GM12873 (cell line): Measurements from ENCODE around the gene HAPLN2.

Experiments
- CTCF ChIP-seq: IDR thresholded peaks from 2 replicates; pipeline ENCODE4 v1.5.1; 2012; ENCODE audit warnings: low read depth, mild to moderate bottlenecking, moderate library complexity, low read length, control low read depth; ENCODE audit not compliant: insufficient read depth; ENCODE audit errors: missing control alignments

The HAPLN2 gene

GRCh38 chr1:156618853-156619581 is at the start of gene HAPLN2:
HAPLN2 (plus strand) TSS chr1:156619415; CDS start chr1:156623491, 4,076 bp downstream.
- peak; percentile 74 for TF ChIP-seq CTCF

- no peak for TF ChIP-seq CTCF
Observed at GRCh38 chr1:156571261-156571852, 47.9 kb upstream of the HAPLN2 start.

- no peak for TF ChIP-seq CTCF
Observed at GRCh38 chr1:156571919-156572662, 47.1 kb upstream of the HAPLN2 start, which contains the start of gene IQGAP3. IQGAP3 (minus strand) TSS chr1:156572565; CDS start chr1:156572529, 36 bp downstream.

GRCh38 chr1:156572663-156573018 is 46.6 kb upstream of the HAPLN2 start:
- TF ChIP-seq CTCF = no peak

GRCh38 chr1:156574039-156574633 is 45.1 kb upstream of the HAPLN2 start:
- no peak for TF ChIP-seq CTCF

GRCh38 chr1:156577550-156577949 is 41.7 kb upstream of the HAPLN2 start:
- TF ChIP-seq CTCF = no peak

- no peak for TF ChIP-seq CTCF
Observed at GRCh38 chr1:156578055-156578454, 41.2 kb upstream of the HAPLN2 start.
